ENCODE results near the gene EFNB3.

EFNB3 gene

DNA sequence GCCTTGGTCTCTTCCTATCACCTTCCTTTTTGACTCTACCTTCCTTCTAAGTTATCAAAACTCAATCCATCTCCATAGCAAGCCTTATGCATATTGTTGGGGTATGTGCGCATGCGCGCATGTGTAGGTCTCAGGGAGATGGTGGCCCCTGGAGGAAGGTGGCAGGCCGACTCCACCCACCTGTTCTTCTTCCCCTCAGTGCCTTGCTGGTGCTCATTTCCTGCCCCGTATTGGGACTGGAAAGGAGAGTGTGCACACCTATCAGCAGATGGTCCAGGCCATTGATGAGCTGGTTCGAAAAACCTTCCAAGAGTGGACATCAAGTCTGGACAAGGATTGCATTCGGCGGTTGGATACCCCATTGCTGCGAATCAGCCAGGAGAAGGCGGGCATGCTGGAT lies 37.7 kb downstream of the EFNB3 start:
- TF ChIP-seq, protein P1, sequence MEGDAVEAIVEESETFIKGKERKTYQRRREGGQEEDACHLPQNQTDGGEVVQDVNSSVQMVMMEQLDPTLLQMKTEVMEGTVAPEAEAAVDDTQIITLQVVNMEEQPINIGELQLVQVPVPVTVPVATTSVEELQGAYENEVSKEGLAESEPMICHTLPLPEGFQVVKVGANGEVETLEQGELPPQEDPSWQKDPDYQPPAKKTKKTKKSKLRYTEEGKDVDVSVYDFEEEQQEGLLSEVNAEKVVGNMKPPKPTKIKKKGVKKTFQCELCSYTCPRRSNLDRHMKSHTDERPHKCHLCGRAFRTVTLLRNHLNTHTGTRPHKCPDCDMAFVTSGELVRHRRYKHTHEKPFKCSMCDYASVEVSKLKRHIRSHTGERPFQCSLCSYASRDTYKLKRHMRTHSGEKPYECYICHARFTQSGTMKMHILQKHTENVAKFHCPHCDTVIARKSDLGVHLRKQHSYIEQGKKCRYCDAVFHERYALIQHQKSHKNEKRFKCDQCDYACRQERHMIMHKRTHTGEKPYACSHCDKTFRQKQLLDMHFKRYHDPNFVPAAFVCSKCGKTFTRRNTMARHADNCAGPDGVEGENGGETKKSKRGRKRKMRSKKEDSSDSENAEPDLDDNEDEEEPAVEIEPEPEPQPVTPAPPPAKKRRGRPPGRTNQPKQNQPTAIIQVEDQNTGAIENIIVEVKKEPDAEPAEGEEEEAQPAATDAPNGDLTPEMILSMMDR (conservative IDR thresholded peaks at IDR 0.05; ENCODE audit: low read depth, low read length) = no peak
- no peak for DNase-seq (ENCODE audit: low read depth)
- no peak overlapping the region for H3K4me3 ChIP-seq (ENCODE audit: low read length)

DNA sequence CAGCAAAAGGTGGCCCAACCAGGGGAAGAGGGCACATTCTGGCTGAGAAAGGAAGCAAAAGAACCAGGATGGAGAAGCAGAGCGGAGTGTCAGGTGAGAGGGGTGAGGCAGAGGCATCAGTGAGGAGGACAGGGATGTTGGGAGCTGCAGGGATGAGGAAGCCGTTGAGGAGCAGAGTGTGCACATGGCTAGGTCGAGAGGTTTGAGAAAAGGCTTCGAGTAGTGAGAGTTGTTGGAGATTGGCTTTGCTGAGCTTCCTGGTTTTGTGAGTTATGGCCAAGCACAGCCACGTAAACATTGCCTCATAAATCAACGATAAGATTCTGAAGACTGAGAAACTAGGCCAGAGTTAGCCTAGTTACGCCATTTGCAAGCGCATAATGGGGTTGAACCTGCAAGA lies 39.4 kb downstream of the EFNB3 start:
- TF ChIP-seq, protein P1 (conservative IDR thresholded peaks at IDR 0.05; ENCODE audit: low read depth, low read length) = no peak
- DNase-seq (ENCODE audit: low read depth) = no peak
- H3K4me3 ChIP-seq (ENCODE audit: low read length) = no peak overlapping the region

DNA sequence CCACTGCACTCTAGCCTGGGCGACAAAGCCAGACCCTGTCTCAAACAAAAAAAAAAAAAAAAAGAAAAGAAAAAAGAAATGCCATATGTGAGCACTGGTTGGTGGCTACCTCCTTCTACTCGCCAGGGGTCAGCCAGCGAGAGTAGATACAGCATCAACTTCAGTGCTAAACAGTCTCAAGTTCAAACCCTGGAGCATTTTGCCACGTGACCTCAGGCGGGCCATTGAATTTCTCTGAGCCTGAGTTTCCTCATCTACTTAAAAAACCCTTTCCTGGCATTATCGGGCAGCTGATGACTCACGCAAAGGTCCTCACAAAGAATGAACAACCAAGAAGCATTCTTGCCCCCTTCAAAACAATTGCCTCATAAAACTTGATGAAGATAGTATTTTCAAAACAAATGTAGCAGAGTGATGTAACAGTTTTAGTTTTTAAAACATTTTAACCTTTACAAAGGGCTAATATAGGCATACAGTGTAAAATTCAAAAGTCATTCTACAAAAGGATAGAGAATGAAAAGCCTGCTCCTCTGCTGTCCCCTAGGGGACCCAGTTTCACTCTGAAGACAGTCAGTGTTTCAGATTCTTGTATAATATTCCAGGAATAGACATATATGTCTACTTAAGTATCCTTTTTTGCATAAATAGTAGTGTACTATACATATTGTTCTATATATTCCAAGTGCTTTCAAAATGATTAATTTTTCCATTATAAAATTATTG lies 40.9 kb downstream of the EFNB3 start:
- TF ChIP-seq, protein P1 (conservative IDR thresholded peaks at IDR 0.05; ENCODE audit: low read depth, low read length) = peak; percentile 21
- DNase-seq (ENCODE audit: low read depth) = peak; percentile 52
- no peak overlapping the region for H3K4me3 ChIP-seq (ENCODE audit: low read length)

DNA sequence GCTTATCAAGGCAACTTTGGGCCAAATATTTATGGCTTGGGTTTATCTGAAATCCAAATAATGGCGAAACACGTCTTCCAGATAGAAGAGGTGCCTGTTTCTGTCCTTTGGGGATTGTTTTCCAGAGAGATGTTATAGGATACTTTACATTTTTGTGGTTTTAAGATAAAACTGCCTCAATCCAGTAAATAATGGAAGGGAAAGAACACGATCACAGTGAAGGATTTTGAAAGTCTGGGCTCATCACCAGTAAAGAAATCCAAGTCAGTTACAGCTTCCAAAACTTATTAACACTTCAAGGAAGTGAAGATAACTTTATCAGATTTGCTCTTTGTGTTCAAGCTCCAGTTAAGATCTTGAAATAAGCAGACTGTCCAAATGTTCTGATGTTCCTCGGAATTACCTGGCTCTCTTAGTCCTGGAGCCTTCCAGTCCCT lies 42.7 kb downstream of the EFNB3 start:
- DNase-seq (ENCODE audit: low read depth) = no peak
- no peak overlapping the region for H3K4me3 ChIP-seq (ENCODE audit: low read length)
- TF ChIP-seq, protein P1 (conservative IDR thresholded peaks at IDR 0.05; ENCODE audit: low read depth, low read length) = no peak

DNA sequence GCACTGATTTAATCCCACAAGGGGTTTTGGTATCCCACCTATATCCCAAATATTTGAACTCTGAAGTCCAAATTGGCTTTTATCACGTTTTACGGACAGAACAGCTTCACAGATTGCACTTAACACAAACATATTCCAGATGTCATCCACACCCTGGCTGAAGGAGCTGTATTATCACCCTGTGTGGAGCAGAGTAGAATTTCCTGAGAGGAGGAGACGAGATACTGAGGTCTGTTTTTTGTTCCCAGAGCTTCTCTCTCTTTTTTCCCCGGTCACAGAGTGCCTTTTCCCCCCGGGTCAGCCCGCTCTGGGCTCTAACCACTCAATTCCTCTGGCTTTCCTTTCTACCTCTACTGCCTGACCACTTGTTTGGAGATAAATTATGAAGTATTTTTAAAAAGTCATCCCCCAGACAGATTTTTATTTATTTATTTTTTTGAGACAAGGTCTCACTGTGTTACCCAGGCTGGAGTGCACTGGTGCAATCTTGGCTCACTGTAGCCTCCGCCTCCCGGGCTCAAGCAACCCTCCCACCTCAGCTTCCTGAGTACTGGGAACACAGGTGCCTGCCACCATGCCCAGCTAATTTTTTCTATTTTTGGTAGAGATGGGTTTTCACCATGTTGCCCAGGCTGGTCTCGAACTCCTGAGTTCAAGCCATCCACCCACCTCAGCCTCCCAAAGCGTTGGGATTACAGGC lies 43.2 kb downstream of the EFNB3 start:
- TF ChIP-seq, protein P1 (conservative IDR thresholded peaks at IDR 0.05; ENCODE audit: low read depth, low read length) = no peak
- no peak for DNase-seq (ENCODE audit: low read depth)

DNA sequence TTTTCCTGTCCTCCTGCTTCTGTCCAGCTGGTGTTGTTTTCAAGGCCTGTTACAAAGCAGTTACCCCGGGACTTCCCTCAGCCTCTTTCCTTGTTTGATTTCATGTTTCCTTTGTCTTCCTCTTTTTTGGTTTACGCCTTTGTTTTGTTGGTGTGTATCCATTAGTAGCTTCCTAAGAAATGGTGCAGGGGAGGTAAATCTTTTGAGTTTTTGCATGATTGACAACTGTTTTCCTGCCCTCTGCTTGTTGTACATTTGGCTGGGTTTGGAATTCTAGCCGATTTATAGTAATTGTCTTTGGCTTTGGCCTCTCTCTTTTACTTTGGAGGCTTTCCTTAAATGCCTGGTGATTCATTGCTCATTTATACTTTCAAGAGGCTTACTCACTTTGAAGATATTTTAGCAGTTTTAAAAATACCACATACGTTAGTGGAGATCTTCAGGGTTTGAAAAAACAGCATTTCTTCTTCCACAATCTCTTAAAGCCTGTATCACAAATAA lies 45.4 kb downstream of the EFNB3 start:
- DNase-seq (ENCODE audit: low read depth) = peak; percentile 30
- H3K4me3 ChIP-seq (ENCODE audit: low read length) = no peak overlapping the region
- TF ChIP-seq, protein P1 (conservative IDR thresholded peaks at IDR 0.05; ENCODE audit: low read depth, low read length) = no peak

More for the DNA sequence above, 43.2 kb downstream of the EFNB3 start:
- H3K4me3 ChIP-seq (ENCODE audit: low read length) = no peak overlapping the region
